NCI-H128 (cell line): ENCODE results near the gene LMO2.
A peak's percentile ranks its signal among the peaks of the same experiment; 100 is the strongest.
"Not testable (repeated sequence)": the region's sequence is repeated elsewhere in the genome, so short reads cannot be mapped to it uniquely, and the experiment has no call there.

Source experiments
- DNase-seq: peaks from one replicate; lab custom pipeline; 2025; ENCODE audit not compliant: unreplicated experiment; lab: John Stamatoyannopoulos, UW

The LMO2 gene

DNA sequence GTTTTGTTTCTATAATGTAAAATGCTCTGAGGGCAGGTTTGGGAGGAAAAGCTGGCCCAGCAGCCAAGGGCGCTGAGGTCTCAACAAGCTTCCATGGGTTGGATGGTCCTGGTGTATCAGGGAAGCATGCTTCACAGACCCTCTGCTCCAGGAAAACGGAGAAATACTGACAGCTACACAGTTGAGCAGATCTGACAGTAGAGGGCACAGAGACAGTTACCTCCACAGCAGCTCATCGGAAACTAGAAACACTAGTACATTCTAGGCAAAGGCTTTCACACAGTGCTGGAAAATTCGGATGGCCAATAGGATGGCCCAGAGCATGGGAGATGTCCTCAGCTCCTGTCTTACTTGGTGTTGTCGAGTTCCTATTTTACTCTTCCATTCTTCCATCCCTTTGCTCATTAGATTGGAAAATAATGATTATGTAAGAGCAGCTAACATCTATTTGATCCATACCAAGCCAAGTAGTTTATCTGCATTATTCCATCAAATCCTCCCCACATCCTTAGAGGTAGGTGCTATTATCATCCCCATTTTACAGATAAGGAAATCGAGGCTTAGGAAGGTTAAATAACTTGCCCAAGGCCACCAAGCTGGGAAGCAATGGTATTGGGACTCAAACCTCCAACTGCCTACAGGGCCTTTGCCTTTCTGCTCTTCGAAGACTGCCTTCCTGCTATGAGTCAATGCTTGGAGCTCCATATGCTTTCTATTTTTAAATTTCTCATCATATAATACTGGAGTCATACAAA is 28.3 kb downstream of the LMO2 start:
- no peak for DNase-seq

DNA sequence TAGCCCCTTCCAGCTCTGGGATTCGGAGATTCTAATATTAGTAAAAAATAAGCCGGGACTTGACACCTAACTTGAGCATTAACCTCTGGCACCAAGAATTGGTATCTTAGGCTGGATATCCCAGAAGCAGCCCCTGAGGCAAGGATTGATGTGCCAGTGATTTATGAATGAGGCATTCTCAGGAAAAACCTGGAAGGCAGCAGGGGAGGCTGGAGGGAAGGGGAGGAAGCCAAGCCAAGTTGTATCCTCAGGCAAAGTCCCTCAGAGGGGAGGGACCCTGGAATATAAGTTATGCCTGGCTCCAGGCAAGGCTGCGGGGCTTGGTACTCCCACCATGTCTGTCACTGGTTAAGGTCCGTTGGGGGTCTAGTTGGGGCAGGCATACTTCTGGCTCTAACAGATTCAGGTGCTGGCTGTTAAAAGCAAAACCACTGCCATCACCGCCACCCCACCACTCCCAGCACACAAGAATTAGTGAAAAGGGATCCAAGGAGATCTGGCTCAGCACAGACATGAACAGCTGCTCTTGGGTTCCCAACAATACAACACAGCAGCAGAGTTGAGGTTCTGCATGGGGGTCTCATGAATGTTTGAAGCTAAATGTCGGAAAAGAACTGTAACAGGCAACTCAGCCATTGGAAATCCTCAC is 29.8 kb downstream of the LMO2 start:
- DNase-seq = no peak

- no peak for DNase-seq
Measured at GRCh38 chr11:33861386-33861785, 30.5 kb downstream of the LMO2 start.

DNA sequence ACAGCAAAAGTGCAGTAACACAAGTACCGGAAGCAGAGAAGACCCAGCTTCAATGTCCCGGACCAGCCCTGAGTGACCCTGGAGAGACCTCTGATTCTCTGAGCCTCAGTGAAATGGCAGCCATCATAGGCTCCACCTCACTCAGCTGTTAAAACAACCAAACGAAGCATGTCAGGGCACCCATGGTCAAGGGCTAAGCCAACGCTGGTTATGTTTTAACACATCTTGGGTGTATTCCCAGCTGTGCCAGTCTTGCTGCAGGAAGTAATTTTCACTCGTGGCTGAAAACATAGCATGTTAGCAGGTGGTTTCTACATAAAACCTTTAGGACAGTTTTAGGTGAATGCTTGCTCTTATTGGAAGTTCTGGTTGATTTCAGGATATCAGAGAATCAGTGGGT is 30.9 kb downstream of the LMO2 start:
- no peak for DNase-seq

GRCh38 chr11:33859306-33859705 is 32.6 kb downstream of the LMO2 start:
- DNase-seq = no peak

GRCh38 chr11:33857933-33858371 is 33.9 kb downstream of the LMO2 start:
- DNase-seq = peak; percentile 68

DNA sequence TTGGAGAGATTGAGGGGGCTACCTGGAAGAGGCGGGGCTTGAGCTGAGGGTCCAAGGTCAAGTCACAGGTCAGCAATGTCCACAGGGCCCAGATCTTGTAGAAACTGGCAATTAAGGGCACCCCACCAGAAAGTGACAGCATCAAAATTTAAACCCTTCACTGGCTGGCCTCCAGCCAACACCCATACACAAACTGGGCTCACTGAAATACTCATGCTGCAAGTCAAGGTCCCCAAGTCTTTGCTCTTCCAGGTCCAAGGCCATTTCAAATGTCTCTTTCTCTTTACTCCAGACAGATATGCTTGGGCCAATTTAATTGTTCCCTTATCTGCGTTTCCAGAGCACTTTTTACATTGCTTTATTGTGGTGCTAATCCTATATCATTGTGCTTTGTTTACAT is 36.4 kb downstream of the LMO2 start:
- DNase-seq = no peak

DNA sequence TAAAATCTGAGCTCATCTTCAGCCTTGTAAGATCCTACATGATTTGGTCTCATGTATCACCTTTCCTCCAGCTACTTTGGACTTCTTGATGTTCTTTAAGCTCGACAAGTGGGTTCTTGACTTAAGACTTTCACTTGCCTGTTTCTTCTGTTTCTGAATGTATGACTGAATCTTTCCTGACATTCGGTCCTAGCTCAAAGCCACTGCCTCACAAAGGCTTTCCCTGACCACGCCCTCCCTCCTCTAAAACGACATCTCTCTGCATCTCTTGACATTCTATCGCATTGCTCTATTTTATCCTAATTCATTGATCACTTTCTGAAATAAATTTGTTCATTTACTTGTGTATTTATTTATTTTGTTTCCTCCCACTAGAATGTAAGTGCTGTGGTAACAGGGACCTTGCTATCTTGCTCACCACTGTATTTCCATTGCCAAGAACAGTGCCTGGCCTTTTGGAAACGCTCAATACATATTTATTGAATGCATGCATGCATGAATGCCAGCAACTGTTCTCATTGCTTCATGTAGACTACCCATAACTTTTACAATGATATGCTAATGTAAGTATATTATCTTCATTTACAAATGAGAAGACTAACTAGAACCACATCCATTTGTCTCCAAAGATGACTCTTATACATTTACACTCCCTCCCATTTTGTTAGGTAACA is 43.0 kb downstream of the LMO2 start:
- no peak for DNase-seq

DNA sequence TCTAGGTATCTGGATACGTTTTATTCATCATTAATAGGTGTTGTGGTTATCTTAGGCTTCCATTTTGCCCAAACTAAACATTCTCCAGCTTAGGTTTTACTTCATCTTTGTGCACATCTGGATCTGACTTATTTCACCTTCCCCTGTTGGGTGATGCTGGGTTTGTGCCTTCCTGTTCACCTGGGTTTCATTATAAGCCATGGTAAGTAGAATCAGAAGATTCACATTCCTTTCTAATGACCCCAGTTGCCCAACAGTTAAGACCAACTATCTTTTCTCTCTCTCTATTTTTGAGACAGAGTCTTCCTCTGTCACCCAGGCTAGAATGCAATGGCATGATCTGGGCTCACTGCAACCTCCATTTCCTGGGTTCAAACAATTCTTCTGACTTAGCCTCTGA is 44.6 kb downstream of the LMO2 start:
- DNase-seq = no peak

DNA sequence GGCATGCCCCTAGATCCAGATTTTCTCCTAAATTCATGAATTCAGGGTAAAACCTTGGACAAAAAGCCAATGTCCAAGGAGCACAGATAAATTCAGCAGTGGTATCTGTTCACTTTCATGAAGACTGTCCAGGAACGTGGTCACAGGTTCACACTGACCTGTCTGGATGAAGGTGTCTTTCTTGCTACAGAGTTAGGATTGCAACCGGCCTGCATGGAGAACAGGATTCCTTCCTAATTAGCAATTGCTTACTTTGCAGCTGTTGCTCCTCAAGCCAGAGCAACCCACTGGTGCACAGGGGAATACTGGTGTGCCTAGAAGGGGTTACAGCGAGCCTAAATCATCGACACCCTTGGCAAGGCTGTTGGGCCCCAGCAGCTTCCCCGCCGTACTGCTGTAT is 47.6 kb downstream of the LMO2 start:
- no peak for DNase-seq

- DNase-seq = no peak
Measured at GRCh38 chr11:33843018-33843417, 48.9 kb downstream of the LMO2 start.

DNA sequence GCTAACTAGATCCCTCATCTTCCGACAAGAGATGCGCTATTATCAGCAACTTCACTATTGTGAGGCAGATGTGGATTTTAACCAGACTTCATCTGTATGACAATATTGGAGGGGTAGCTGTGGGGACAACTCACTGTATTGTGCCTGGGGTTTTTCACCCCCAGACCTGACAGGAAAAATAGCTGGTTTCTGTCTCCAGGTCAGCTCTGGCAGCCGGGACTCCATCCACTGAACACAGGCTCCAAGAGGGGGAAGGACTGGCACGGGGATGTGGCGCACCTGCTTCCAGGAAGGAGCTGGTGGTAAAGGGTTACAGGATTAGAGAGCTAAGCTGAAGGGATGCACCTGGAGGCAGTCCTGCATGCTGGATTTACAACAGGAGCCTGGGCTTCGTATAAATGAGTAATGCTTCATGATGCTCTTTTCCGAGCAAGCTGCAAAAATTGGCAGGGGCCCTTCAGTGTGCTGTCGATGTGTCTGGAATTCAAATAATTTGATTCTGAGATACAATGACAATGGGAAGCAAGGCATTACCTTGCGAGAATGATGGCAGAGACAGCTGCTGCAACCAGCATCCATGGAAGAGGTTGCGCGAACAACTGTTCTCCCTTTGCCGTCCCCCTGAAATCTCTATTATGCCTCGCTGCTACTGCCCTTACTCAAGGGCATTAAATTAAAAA is 49.5 kb downstream of the LMO2 start:
- DNase-seq = no peak

DNA sequence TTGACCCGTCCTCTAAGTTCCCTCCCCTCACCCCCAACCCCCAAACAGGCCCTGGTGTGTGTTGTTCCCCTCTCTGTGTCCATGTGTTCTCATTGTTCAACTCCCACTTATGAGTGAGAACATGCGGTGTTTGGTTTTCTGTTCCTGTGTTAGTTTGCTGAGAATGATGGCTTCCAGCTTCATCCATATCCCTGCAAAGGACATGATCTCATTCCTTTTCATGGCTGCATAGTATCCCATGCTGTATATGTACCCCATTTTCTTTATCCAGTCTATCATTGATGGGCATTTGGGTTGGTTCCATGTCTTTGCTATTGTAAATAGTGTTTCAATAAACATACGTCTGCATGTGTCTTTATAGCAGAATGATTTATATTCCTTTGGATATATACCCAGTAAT is 53.6 kb downstream of the LMO2 start:
- not testable (repeated sequence) for DNase-seq

GRCh38 chr11:33837334-33837733 is 54.5 kb downstream of the LMO2 start:
- DNase-seq = not testable (repeated sequence)

GRCh38 chr11:33835143-33835878 is 56.6 kb downstream of the LMO2 start:
- no peak for DNase-seq

DNA sequence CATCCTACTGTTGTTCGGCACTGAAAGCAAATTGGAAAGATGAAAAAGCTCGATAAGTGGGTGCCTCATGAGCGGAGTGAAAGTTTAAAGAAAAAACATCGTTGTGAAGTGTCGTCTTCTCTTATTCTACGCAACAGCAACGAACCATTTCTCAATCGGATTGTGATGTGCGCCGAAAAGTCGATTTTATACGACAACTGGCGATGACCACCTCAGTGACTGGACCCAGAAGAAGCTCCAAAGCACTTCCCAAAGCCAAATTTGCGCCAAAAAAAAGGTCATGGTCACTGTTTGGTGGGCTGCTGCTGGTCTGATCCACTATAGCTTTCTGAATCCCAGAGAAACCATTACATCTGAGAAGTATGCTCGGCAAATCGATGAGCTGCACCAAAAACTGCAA is 59.2 kb downstream of the LMO2 start:
- DNase-seq = no peak

DNA sequence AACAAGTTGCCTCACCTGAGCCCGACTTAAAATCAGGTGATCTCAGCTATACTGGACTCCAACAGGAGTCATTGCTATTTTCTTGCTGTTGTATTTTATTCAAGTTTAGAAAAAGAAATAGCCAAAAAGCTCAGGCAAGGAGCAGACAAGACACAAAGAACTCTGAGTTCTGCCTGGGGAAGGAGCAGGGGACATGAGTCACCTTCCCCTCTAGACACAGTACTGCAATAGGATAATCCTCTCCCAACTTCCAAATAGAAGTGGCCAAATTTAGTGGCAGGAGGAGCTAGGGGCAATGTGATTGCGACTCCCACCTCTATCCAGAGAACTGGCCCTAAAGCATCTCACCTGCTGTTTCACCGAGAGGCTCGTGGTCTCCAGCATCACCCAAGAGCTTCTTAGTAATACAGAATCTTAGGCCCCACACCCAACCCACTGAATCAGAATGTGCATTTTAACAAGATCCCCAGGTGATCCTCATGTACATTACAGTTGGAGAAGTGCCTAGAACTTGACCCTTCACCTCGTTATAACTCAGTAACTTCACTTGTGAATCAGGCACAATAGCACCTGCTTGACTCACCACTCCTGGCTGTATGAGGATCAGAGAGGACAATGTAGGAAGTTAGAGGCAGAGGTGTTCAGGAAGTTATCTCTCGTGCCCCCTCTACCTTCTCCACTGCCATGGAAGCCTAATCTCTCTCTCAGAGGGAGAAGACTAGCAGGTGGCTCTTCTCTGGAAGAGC is 60.8 kb downstream of the LMO2 start:
- DNase-seq = no peak

GRCh38 chr11:33829430-33830141 is 62.3 kb downstream of the LMO2 start:
- DNase-seq = peak; percentile 49

GRCh38 chr11:33828604-33829429 is 63.1 kb downstream of the LMO2 start:
- no peak for DNase-seq
